H9 (cell line): ENCODE data around the gene IGF2. TPM values are rescaled to one million over a fixed set of nuclear protein-coding genes. Genes with fewer than 3 reads are reported as not detected.

Experiments
- DNase-seq: peaks from one replicate; pipeline ENCODE4 v3.0.0-alpha.2; 2017
- H2AFZ ChIP-seq: one replicate; pipeline ENCODE4 v1.6.1; 2013; ENCODE audit warnings: mild to moderate bottlenecking, low read length, control low read depth, moderate library complexity
- H2AK5ac ChIP-seq: 2 replicates; pipeline ENCODE4 v1.6.1; 2013; ENCODE audit warnings: low read length, control low read depth, mixed read lengths; ENCODE audit not compliant: insufficient read length
- H2BK120ac ChIP-seq: one replicate; pipeline ENCODE4 v1.6.1; 2013; ENCODE audit warnings: low read depth, mild to moderate bottlenecking, low read length, control low read depth, inconsistent platforms; ENCODE audit not compliant: poor library complexity, severe bottlenecking
- H2BK12ac ChIP-seq: 2 replicates; pipeline ENCODE4 v1.6.1; 2013; ENCODE audit warnings: low read length, control low read depth, mixed read lengths, low read depth; ENCODE audit not compliant: insufficient read length
- H2BK15ac ChIP-seq: 2 replicates; pipeline ENCODE4 v1.6.1; 2013; ENCODE audit warnings: low read depth, low read length, control low read depth
- H2BK20ac ChIP-seq: one replicate; pipeline ENCODE4 v1.6.1; 2013; ENCODE audit warnings: low read depth, mild to moderate bottlenecking, low read length, control low read depth, inconsistent platforms; ENCODE audit not compliant: poor library complexity, severe bottlenecking
- H2BK5ac ChIP-seq: 2 replicates; pipeline ENCODE4 v1.6.1; 2013; ENCODE audit warnings: low read length, control low read depth, mixed read lengths; ENCODE audit not compliant: insufficient read length
- H3K14ac ChIP-seq: 2 replicates; pipeline ENCODE4 v1.6.1; 2013; ENCODE audit warnings: low read length, control low read depth; ENCODE audit not compliant: insufficient read depth
- H3K18ac ChIP-seq: 2 replicates; pipeline ENCODE4 v1.6.1; 2013; ENCODE audit warnings: low read depth, mild to moderate bottlenecking, mixed read lengths, low read length, control low read depth; ENCODE audit not compliant: insufficient read length
- H3K23ac ChIP-seq: 2 replicates; pipeline ENCODE4 v1.6.1; 2013; ENCODE audit warnings: low read length, control low read depth, mixed read lengths, low read depth; ENCODE audit not compliant: insufficient read length
- H3K23me2 ChIP-seq: 2 replicates; pipeline ENCODE4 v1.6.1; 2013; ENCODE audit warnings: low read depth, mild to moderate bottlenecking, mixed read lengths, low read length, control low read depth; ENCODE audit not compliant: insufficient read length, poor library complexity, severe bottlenecking
- H3K27ac ChIP-seq: 2 replicates; pipeline ENCODE4 v1.5.1; 2013; ENCODE audit warnings: low read length, control low read depth, mixed read lengths, low read depth; ENCODE audit not compliant: insufficient read length
- H3K27me3 ChIP-seq: 2 replicates; pipeline ENCODE4 v1.6.1; 2013; ENCODE audit warnings: low read length, control low read depth, inconsistent platforms; ENCODE audit not compliant: insufficient read depth
- H3K4ac ChIP-seq: 2 replicates; pipeline ENCODE4 v1.6.1; 2013; ENCODE audit warnings: low read depth, mild to moderate bottlenecking, control low read depth, inconsistent platforms, low read length, moderate library complexity
- H3K4me1 ChIP-seq: 2 replicates; pipeline ENCODE4 v1.6.1; 2013; ENCODE audit warnings: low read length, control low read depth, inconsistent platforms; ENCODE audit not compliant: insufficient read depth
- H3K4me2 ChIP-seq: 2 replicates; pipeline ENCODE4 v1.6.1; 2013; ENCODE audit warnings: low read length, control low read depth, mixed read lengths; ENCODE audit not compliant: insufficient read length, insufficient read depth
- H3K56ac ChIP-seq: 2 replicates; pipeline ENCODE4 v1.6.1; 2013; ENCODE audit warnings: low read depth, mild to moderate bottlenecking, mixed read lengths, low read length, control low read depth; ENCODE audit not compliant: insufficient read length
- H3K79me1 ChIP-seq: 2 replicates; pipeline ENCODE4 v1.6.1; 2013; ENCODE audit warnings: low read depth, mild to moderate bottlenecking, moderate library complexity, low read length, control low read depth, inconsistent platforms; ENCODE audit not compliant: insufficient read depth, poor library complexity, severe bottlenecking
- H3K79me2 ChIP-seq: 2 replicates; pipeline ENCODE4 v1.6.1; 2013; ENCODE audit warnings: low read length, control low read depth, inconsistent platforms; ENCODE audit not compliant: insufficient read depth
- H3K9ac ChIP-seq: 2 replicates; pipeline ENCODE4 v1.6.1; 2013; ENCODE audit warnings: low read length, control low read depth, mixed read lengths; ENCODE audit not compliant: insufficient read length; ENCODE audit errors: extremely low read depth
- H3K9me3 ChIP-seq: one replicate; pipeline ENCODE4 v1.6.1; 2013; ENCODE audit warnings: low read depth, low read length, inconsistent platforms; ENCODE audit not compliant: control insufficient read depth
- H3T11ph ChIP-seq: one replicate; pipeline ENCODE4 v1.6.1; 2013; ENCODE audit warnings: mild to moderate bottlenecking, low read length, control low read depth, inconsistent platforms
- H4K20me1 ChIP-seq: one replicate; pipeline ENCODE4 v1.6.1; 2013; ENCODE audit not compliant: control insufficient read depth, insufficient read length, insufficient read depth
- H4K5ac ChIP-seq: 2 replicates; pipeline ENCODE4 v1.6.1; 2013; ENCODE audit warnings: low read depth, mild to moderate bottlenecking, mixed read lengths, low read length, control low read depth; ENCODE audit not compliant: insufficient read length
- H4K8ac ChIP-seq: replicated peaks from 2 replicates; pipeline ENCODE4 v1.6.1; 2013; ENCODE audit warnings: low read length, control low read depth, mixed read lengths, low read depth; ENCODE audit not compliant: insufficient read length
- H4K91ac ChIP-seq: 2 replicates; pipeline ENCODE4 v1.6.1; 2013; ENCODE audit warnings: low read depth, mild to moderate bottlenecking, moderate library complexity, mixed read lengths, low read length, control low read depth; ENCODE audit not compliant: insufficient read length
- H3K27ac Mint-ChIP-seq, 3 experiments: 2 replicates in 2 of 3; 3 replicates in 1 of 3; pipeline ENCODE4 v1.8.0; 2020 to 2021; ENCODE audit warnings: mixed read lengths in 3 of 3, mild to moderate bottlenecking in 1 of 3, moderate library complexity in 1 of 3
- H3K27me3 Mint-ChIP-seq: 2 replicates; pipeline ENCODE4 v1.8.0; 2021; ENCODE audit warnings: low read depth, mild to moderate bottlenecking, moderate library complexity, mixed read lengths
- H3K36me3 Mint-ChIP-seq, 3 experiments: 2 replicates in 2 of 3; 3 replicates in 1 of 3; pipeline ENCODE4 v1.8.0; 2020 to 2021; ENCODE audit warnings: low read depth in 3 of 3, mixed read lengths in 3 of 3; ENCODE audit not compliant: insufficient read depth in 1 of 3
- H3K4me1 Mint-ChIP-seq, 2 experiments: 2 replicates each; pipeline ENCODE4 v1.8.0; 2020; ENCODE audit warnings: mixed read lengths in 2 of 2
- H3K4me3 Mint-ChIP-seq, 2 experiments: 2 replicates in 1 of 2; 3 replicates in 1 of 2; pipeline ENCODE4 v1.8.0; 2020 to 2021; ENCODE audit warnings: mild to moderate bottlenecking in 2 of 2, mixed read lengths in 2 of 2, moderate library complexity in 1 of 2
- H3K9me3 Mint-ChIP-seq, 2 experiments: 2 replicates in 1 of 2; 3 replicates in 1 of 2; pipeline ENCODE4 v1.8.0; 2020; ENCODE audit warnings: mild to moderate bottlenecking in 2 of 2, mixed read lengths in 2 of 2, moderate library complexity in 1 of 2
- WGBS: extraction: QIAGEN DNeasy Blood & Tissue Kit; methylation state at CpG from one replicate; pipeline ENCODE4 v1.1.7; 2013; ENCODE audit warnings: missing lambda C conversion rate, low lambda C conversion rate, mixed read lengths; ENCODE audit not compliant: insufficient read length; ENCODE audit errors: extremely low coverage; 5-methylcytosine and 5-hydroxymethylcytosine counted together
- total RNA-seq: library from RNA; stranded (reverse); gene quantifications from 2 replicates; pipeline ENCODE4 v1.2.1, GENCODE V29; 2021
- TF ChIP-seq, protein P1 (sequence below): fragments of 200-600 bp; sonication (generic); conservative IDR thresholded peaks from 3 replicates; pipeline ENCODE4 v1.8.0; 2021; ENCODE audit warnings: antibody characterized with exemption, mild to moderate bottlenecking

Gene IGF2
- total RNA-seq, 1 experiment from 2014 or later, result 2.8 TPM

DNA sequence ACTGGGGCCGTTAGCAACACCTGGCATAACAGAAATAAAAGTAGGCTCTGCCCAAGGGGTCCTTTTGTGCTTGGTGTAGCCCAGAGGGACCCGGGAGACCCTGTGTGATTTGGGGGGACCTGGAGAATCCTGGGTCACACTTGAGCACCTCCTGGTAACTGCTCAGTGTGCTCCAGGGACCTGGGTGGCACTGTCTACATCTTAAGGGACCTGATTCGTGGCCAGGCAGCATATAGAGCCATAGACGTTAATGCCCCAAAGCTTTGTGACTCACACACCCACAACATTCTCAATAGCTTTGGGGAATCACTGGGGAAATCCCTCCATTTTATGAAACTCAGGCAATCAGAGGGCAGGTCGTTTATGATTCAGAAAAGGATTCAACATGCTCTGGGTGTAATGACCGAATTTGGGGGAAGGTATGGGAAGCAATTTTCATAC lies 3.6 kb upstream of the IGF2 start:
- no peaks in the 10 kb centered on the region for H3K79me2 ChIP-seq
- H3K27ac ChIP-seq, result no peak overlapping the region
- peaks cover 2% of the 10 kb centered on the region for H4K20me1 ChIP-seq
- no peak for DNase-seq
- Mint-ChIP-seq H3K27ac (no peak overlapping the region), H3K4me1 (peaks cover 6 to 22% of the 10 kb centered on the region in 2 experiments; a peak in 3 of 4 replicates), H3K4me3 (no peak overlapping the region), H3K9me3 (peaks cover 2 to 9% of the 10 kb centered on the region in 2 experiments; a peak in 3 of 5 replicates), H3K36me3 (no peaks in the 10 kb centered on the region; a peak in 1 of 7 replicates), H3K27me3 (peaks cover 91% of the 10 kb centered on the region)
- H3K4me2 ChIP-seq, result no peak overlapping the region
- H3K23me2 ChIP-seq, result peaks cover 4% of the 10 kb centered on the region
- no peak overlapping the region for H3K9ac ChIP-seq
- no peak overlapping the region for H3T11ph ChIP-seq
- WGBS, result no CpG with 5 or more reads among the region's 6 CpGs
- H2BK15ac ChIP-seq, result no peak overlapping the region
- H2BK20ac ChIP-seq, result no peak overlapping the region
- no peak overlapping the region for H3K14ac ChIP-seq
- H2BK120ac ChIP-seq, result no peak overlapping the region
- no peak overlapping the region for H4K5ac ChIP-seq
- no peak overlapping the region for H4K91ac ChIP-seq
- no peak overlapping the region for H3K23ac ChIP-seq
- no peak overlapping the region for H2AFZ ChIP-seq
- TF ChIP-seq, protein P1, sequence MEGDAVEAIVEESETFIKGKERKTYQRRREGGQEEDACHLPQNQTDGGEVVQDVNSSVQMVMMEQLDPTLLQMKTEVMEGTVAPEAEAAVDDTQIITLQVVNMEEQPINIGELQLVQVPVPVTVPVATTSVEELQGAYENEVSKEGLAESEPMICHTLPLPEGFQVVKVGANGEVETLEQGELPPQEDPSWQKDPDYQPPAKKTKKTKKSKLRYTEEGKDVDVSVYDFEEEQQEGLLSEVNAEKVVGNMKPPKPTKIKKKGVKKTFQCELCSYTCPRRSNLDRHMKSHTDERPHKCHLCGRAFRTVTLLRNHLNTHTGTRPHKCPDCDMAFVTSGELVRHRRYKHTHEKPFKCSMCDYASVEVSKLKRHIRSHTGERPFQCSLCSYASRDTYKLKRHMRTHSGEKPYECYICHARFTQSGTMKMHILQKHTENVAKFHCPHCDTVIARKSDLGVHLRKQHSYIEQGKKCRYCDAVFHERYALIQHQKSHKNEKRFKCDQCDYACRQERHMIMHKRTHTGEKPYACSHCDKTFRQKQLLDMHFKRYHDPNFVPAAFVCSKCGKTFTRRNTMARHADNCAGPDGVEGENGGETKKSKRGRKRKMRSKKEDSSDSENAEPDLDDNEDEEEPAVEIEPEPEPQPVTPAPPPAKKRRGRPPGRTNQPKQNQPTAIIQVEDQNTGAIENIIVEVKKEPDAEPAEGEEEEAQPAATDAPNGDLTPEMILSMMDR, result no peak
- H2AK5ac ChIP-seq, result no peak overlapping the region
- H3K27me3 ChIP-seq, result peaks cover 81% of the 10 kb centered on the region
- no peak overlapping the region for H3K18ac ChIP-seq
- H4K8ac ChIP-seq, result no peak overlapping the region
- no peaks in the 10 kb centered on the region for H3K9me3 ChIP-seq
- no peak overlapping the region for H3K56ac ChIP-seq
- H2BK12ac ChIP-seq, result no peak overlapping the region
- no peaks in the 10 kb centered on the region for H3K4me1 ChIP-seq
- no peak overlapping the region for H3K4ac ChIP-seq
- H2BK5ac ChIP-seq, result no peak overlapping the region
- no peaks in the 10 kb centered on the region for H3K79me1 ChIP-seq
